H9 (cell line): Measurements from ENCODE around the gene PRIMPOL. TPM values are rescaled to one million over a fixed set of nuclear protein-coding genes. Genes with fewer than 3 reads are reported as not detected.

Source experiments
- DNase-seq: peaks from one replicate; pipeline ENCODE4 v3.0.0-alpha.2; 2017
- H2AFZ ChIP-seq: one replicate; pipeline ENCODE4 v1.6.1; 2013; ENCODE audit warnings: mild to moderate bottlenecking, low read length, control low read depth, moderate library complexity
- H2AK5ac ChIP-seq: 2 replicates; pipeline ENCODE4 v1.6.1; 2013; ENCODE audit warnings: low read length, control low read depth, mixed read lengths; ENCODE audit not compliant: insufficient read length
- H2BK120ac ChIP-seq: one replicate; pipeline ENCODE4 v1.6.1; 2013; ENCODE audit warnings: low read depth, mild to moderate bottlenecking, low read length, control low read depth, inconsistent platforms; ENCODE audit not compliant: poor library complexity, severe bottlenecking
- H2BK12ac ChIP-seq: 2 replicates; pipeline ENCODE4 v1.6.1; 2013; ENCODE audit warnings: low read length, control low read depth, mixed read lengths, low read depth; ENCODE audit not compliant: insufficient read length
- H2BK15ac ChIP-seq: 2 replicates; pipeline ENCODE4 v1.6.1; 2013; ENCODE audit warnings: low read depth, low read length, control low read depth
- H2BK20ac ChIP-seq: one replicate; pipeline ENCODE4 v1.6.1; 2013; ENCODE audit warnings: low read depth, mild to moderate bottlenecking, low read length, control low read depth, inconsistent platforms; ENCODE audit not compliant: poor library complexity, severe bottlenecking
- H2BK5ac ChIP-seq: 2 replicates; pipeline ENCODE4 v1.6.1; 2013; ENCODE audit warnings: low read length, control low read depth, mixed read lengths; ENCODE audit not compliant: insufficient read length
- H3K14ac ChIP-seq: 2 replicates; pipeline ENCODE4 v1.6.1; 2013; ENCODE audit warnings: low read length, control low read depth; ENCODE audit not compliant: insufficient read depth
- H3K18ac ChIP-seq: 2 replicates; pipeline ENCODE4 v1.6.1; 2013; ENCODE audit warnings: low read depth, mild to moderate bottlenecking, mixed read lengths, low read length, control low read depth; ENCODE audit not compliant: insufficient read length
- H3K23ac ChIP-seq: 2 replicates; pipeline ENCODE4 v1.6.1; 2013; ENCODE audit warnings: low read length, control low read depth, mixed read lengths, low read depth; ENCODE audit not compliant: insufficient read length
- H3K23me2 ChIP-seq: 2 replicates; pipeline ENCODE4 v1.6.1; 2013; ENCODE audit warnings: low read depth, mild to moderate bottlenecking, mixed read lengths, low read length, control low read depth; ENCODE audit not compliant: insufficient read length, poor library complexity, severe bottlenecking
- H3K27ac ChIP-seq: 2 replicates; pipeline ENCODE4 v1.5.1; 2013; ENCODE audit warnings: low read length, control low read depth, mixed read lengths, low read depth; ENCODE audit not compliant: insufficient read length
- H3K27me3 ChIP-seq: 2 replicates; pipeline ENCODE4 v1.6.1; 2013; ENCODE audit warnings: low read length, control low read depth, inconsistent platforms; ENCODE audit not compliant: insufficient read depth
- H3K4ac ChIP-seq: 2 replicates; pipeline ENCODE4 v1.6.1; 2013; ENCODE audit warnings: low read depth, mild to moderate bottlenecking, control low read depth, inconsistent platforms, low read length, moderate library complexity
- H3K4me1 ChIP-seq: 2 replicates; pipeline ENCODE4 v1.6.1; 2013; ENCODE audit warnings: low read length, control low read depth, inconsistent platforms; ENCODE audit not compliant: insufficient read depth
- H3K4me2 ChIP-seq: 2 replicates; pipeline ENCODE4 v1.6.1; 2013; ENCODE audit warnings: low read length, control low read depth, mixed read lengths; ENCODE audit not compliant: insufficient read length, insufficient read depth
- H3K56ac ChIP-seq: 2 replicates; pipeline ENCODE4 v1.6.1; 2013; ENCODE audit warnings: low read depth, mild to moderate bottlenecking, mixed read lengths, low read length, control low read depth; ENCODE audit not compliant: insufficient read length
- H3K79me1 ChIP-seq: 2 replicates; pipeline ENCODE4 v1.6.1; 2013; ENCODE audit warnings: low read depth, mild to moderate bottlenecking, moderate library complexity, low read length, control low read depth, inconsistent platforms; ENCODE audit not compliant: insufficient read depth, poor library complexity, severe bottlenecking
- H3K79me2 ChIP-seq: 2 replicates; pipeline ENCODE4 v1.6.1; 2013; ENCODE audit warnings: low read length, control low read depth, inconsistent platforms; ENCODE audit not compliant: insufficient read depth
- H3K9ac ChIP-seq: 2 replicates; pipeline ENCODE4 v1.6.1; 2013; ENCODE audit warnings: low read length, control low read depth, mixed read lengths; ENCODE audit not compliant: insufficient read length; ENCODE audit errors: extremely low read depth
- H3K9me3 ChIP-seq: one replicate; pipeline ENCODE4 v1.6.1; 2013; ENCODE audit warnings: low read depth, low read length, inconsistent platforms; ENCODE audit not compliant: control insufficient read depth
- H3T11ph ChIP-seq: one replicate; pipeline ENCODE4 v1.6.1; 2013; ENCODE audit warnings: mild to moderate bottlenecking, low read length, control low read depth, inconsistent platforms
- H4K20me1 ChIP-seq: one replicate; pipeline ENCODE4 v1.6.1; 2013; ENCODE audit not compliant: control insufficient read depth, insufficient read length, insufficient read depth
- H4K5ac ChIP-seq: 2 replicates; pipeline ENCODE4 v1.6.1; 2013; ENCODE audit warnings: low read depth, mild to moderate bottlenecking, mixed read lengths, low read length, control low read depth; ENCODE audit not compliant: insufficient read length
- H4K8ac ChIP-seq: replicated peaks from 2 replicates; pipeline ENCODE4 v1.6.1; 2013; ENCODE audit warnings: low read length, control low read depth, mixed read lengths, low read depth; ENCODE audit not compliant: insufficient read length
- H4K91ac ChIP-seq: 2 replicates; pipeline ENCODE4 v1.6.1; 2013; ENCODE audit warnings: low read depth, mild to moderate bottlenecking, moderate library complexity, mixed read lengths, low read length, control low read depth; ENCODE audit not compliant: insufficient read length
- H3K27ac Mint-ChIP-seq, 3 experiments: 2 replicates in 2 of 3; 3 replicates in 1 of 3; pipeline ENCODE4 v1.8.0; 2020 to 2021; ENCODE audit warnings: mixed read lengths in 3 of 3, mild to moderate bottlenecking in 1 of 3, moderate library complexity in 1 of 3
- H3K27me3 Mint-ChIP-seq: 2 replicates; pipeline ENCODE4 v1.8.0; 2021; ENCODE audit warnings: low read depth, mild to moderate bottlenecking, moderate library complexity, mixed read lengths
- H3K36me3 Mint-ChIP-seq, 3 experiments: 2 replicates in 2 of 3; 3 replicates in 1 of 3; pipeline ENCODE4 v1.8.0; 2020 to 2021; ENCODE audit warnings: low read depth in 3 of 3, mixed read lengths in 3 of 3; ENCODE audit not compliant: insufficient read depth in 1 of 3
- H3K4me1 Mint-ChIP-seq, 2 experiments: 2 replicates each; pipeline ENCODE4 v1.8.0; 2020; ENCODE audit warnings: mixed read lengths in 2 of 2
- H3K4me3 Mint-ChIP-seq, 2 experiments: 2 replicates in 1 of 2; 3 replicates in 1 of 2; pipeline ENCODE4 v1.8.0; 2020 to 2021; ENCODE audit warnings: mild to moderate bottlenecking in 2 of 2, mixed read lengths in 2 of 2, moderate library complexity in 1 of 2
- H3K9me3 Mint-ChIP-seq, 2 experiments: 2 replicates in 1 of 2; 3 replicates in 1 of 2; pipeline ENCODE4 v1.8.0; 2020; ENCODE audit warnings: mild to moderate bottlenecking in 2 of 2, mixed read lengths in 2 of 2, moderate library complexity in 1 of 2
- CTCF ChIP-seq: fragments of 200-600 bp; sonication (generic); conservative IDR thresholded peaks from 3 replicates; pipeline ENCODE4 v1.8.0; 2021; ENCODE audit warnings: antibody characterized with exemption, mild to moderate bottlenecking
- total RNA-seq: library from RNA; stranded (reverse); gene quantifications from 2 replicates; pipeline ENCODE4 v1.2.1, GENCODE V29; 2021

PRIMPOL gene
- total RNA-seq, 1 experiment from 2014 or later, result 4.9 TPM

GRCh38 chr4:184721254-184721653, 71.7 kb downstream of the PRIMPOL start:
- DNase-seq, result no peak
- H2BK12ac ChIP-seq, result no peak overlapping the region
- no peak overlapping the region for H2BK5ac ChIP-seq
- Mint-ChIP-seq H3K9me3 (no peaks in the 10 kb centered on the region), H3K27ac (no peak overlapping the region), H3K4me3 (no peak overlapping the region), H3K4me1 (0 out of 4 replicates have a peak, but pooled peaks cover 0 to 4% of the 10 kb centered on the region in 2 experiments), H3K36me3 (peaks cover 43 to 89% (median 84%) of the 10 kb centered on the region in 3 experiments), H3K27me3 (no peaks in the 10 kb centered on the region)
- no peaks in the 10 kb centered on the region for H3K9me3 ChIP-seq
- no peak overlapping the region for H3K56ac ChIP-seq
- H4K8ac ChIP-seq, result no peak overlapping the region
- H4K5ac ChIP-seq, result no peak overlapping the region
- H3K9ac ChIP-seq, result no peak overlapping the region
- no peak overlapping the region for H2AFZ ChIP-seq
- no peaks in the 10 kb centered on the region for H3K23me2 ChIP-seq
- H2BK15ac ChIP-seq, result no peak overlapping the region
- no peak overlapping the region for H3T11ph ChIP-seq
- no peaks in the 10 kb centered on the region for H3K27me3 ChIP-seq
- no peak overlapping the region for H3K4ac ChIP-seq
- no peak overlapping the region for H3K23ac ChIP-seq
- no peak overlapping the region for H4K91ac ChIP-seq
- no peaks in the 10 kb centered on the region for H3K79me1 ChIP-seq
- H3K18ac ChIP-seq, result no peak overlapping the region
- no peak overlapping the region for H3K4me2 ChIP-seq
- no peak overlapping the region for H2AK5ac ChIP-seq
- no peak for TF ChIP-seq CTCF
- no peaks in the 10 kb centered on the region for H3K4me1 ChIP-seq
- H4K20me1 ChIP-seq, result no peaks in the 10 kb centered on the region
- H2BK20ac ChIP-seq, result no peak overlapping the region
- H3K27ac ChIP-seq, result no peak overlapping the region
- peaks cover 3% of the 10 kb centered on the region for H3K79me2 ChIP-seq
- H3K14ac ChIP-seq, result no peak overlapping the region
- H2BK120ac ChIP-seq, result no peak overlapping the region
